Measurements from ENCODE around the gene TMEM191C. TPM values are rescaled to one million over a fixed set of nuclear protein-coding genes. Genes with fewer than 3 reads are reported as not detected.
"Not testable (repeated sequence)": the region's sequence is repeated elsewhere in the genome, so short reads cannot be mapped to it uniquely, and the experiment has no call there.

The TMEM191C gene
- total RNA-seq, 4 donors from 2014 or later, result 0.99 to 5.1 (median 3.8) TPM; not detected in 1

GRCh38 chr22:21441170-21441569 lies 26.0 kb upstream of the TMEM191C start:
- Histone ChIP-seq H3K36me3 (peaks cover 12 to 32% (median 24%) of the 10 kb centered on the region in 4 donors), H3K4me1 (peaks cover 2 to 16% (median 10%) of the 10 kb centered on the region in 4 donors)
- intact Hi-C loops (cut with DNase I); DNase-seq (ENCODE audit: extremely low spot score); H3K27me3 ChIP-seq; H3K9me3 ChIP-seq; H3K4me3 ChIP-seq; H3K27ac ChIP-seq (replicated peaks in 1 of 4): not testable (repeated sequence)
- WGBS, result 75% methylated on average over 2 of the region's 6 CpGs

- Histone ChIP-seq H3K36me3 (peaks cover 12 to 41% (median 33%) of the 10 kb centered on the region in 4 donors), H3K4me1 (peaks cover 2 to 14% (median 9%) of the 10 kb centered on the region in 4 donors)
- H3K4me3 ChIP-seq; H3K27ac ChIP-seq (replicated peaks in 1 of 4); intact Hi-C loops (cut with DNase I); DNase-seq (ENCODE audit: extremely low spot score); H3K9me3 ChIP-seq; H3K27me3 ChIP-seq: not testable (repeated sequence)
- no CpG with 5 or more reads among the region's 9 CpGs for WGBS
These were observed 25.1 kb upstream of the TMEM191C start for GRCh38 chr22:21442123-21442522.

GRCh38 chr22:21442646-21443045 lies 24.5 kb upstream of the TMEM191C start:
- peaks cover 2 to 14% (median 9%) of the 10 kb centered on the region in 4 donors for H3K4me1 ChIP-seq
- H3K27me3 ChIP-seq; H3K4me3 ChIP-seq; DNase-seq (ENCODE audit: extremely low spot score); H3K9me3 ChIP-seq; intact Hi-C loops (cut with DNase I); H3K27ac ChIP-seq (replicated peaks in 1 of 4): not testable (repeated sequence)
- WGBS, result 80% methylated on average over 1 of the region's 15 CpGs
- H3K36me3 ChIP-seq, result peaks cover 12 to 46% (median 36%) of the 10 kb centered on the region in 4 donors

- WGBS, result 95% methylated on average over 7 of the region's 13 CpGs
- Histone ChIP-seq H3K27me3 (no peaks in the 10 kb centered on the region), H3K9me3 (no peaks in the 10 kb centered on the region), H3K4me1 (peaks cover 2 to 14% (median 9%) of the 10 kb centered on the region in 4 donors), H3K27ac (replicated peaks in 1 of 4) (no peak overlapping the region), H3K36me3 (peaks cover 12 to 52% (median 36%) of the 10 kb centered on the region in 4 donors), H3K4me3 (no peak overlapping the region)
- TF ChIP-seq EP300 (IDR thresholded peaks at IDR 0.05) (no peak), POLR2A (IDR thresholded peaks at IDR 0.05; ENCODE audit: low read depth) (no peak), POLR2AphosphoS5 (IDR thresholded peaks at IDR 0.05) (no peak)
- TF ChIP-seq, protein P1, sequence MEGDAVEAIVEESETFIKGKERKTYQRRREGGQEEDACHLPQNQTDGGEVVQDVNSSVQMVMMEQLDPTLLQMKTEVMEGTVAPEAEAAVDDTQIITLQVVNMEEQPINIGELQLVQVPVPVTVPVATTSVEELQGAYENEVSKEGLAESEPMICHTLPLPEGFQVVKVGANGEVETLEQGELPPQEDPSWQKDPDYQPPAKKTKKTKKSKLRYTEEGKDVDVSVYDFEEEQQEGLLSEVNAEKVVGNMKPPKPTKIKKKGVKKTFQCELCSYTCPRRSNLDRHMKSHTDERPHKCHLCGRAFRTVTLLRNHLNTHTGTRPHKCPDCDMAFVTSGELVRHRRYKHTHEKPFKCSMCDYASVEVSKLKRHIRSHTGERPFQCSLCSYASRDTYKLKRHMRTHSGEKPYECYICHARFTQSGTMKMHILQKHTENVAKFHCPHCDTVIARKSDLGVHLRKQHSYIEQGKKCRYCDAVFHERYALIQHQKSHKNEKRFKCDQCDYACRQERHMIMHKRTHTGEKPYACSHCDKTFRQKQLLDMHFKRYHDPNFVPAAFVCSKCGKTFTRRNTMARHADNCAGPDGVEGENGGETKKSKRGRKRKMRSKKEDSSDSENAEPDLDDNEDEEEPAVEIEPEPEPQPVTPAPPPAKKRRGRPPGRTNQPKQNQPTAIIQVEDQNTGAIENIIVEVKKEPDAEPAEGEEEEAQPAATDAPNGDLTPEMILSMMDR (IDR thresholded peaks at IDR 0.05), result no peak
- intact Hi-C loops (cut with DNase I), result no loop called here
- DNase-seq (ENCODE audit: extremely low spot score), result no peak
These were observed 24.0 kb upstream of the TMEM191C start for GRCh38 chr22:21443057-21443734.

DNA sequence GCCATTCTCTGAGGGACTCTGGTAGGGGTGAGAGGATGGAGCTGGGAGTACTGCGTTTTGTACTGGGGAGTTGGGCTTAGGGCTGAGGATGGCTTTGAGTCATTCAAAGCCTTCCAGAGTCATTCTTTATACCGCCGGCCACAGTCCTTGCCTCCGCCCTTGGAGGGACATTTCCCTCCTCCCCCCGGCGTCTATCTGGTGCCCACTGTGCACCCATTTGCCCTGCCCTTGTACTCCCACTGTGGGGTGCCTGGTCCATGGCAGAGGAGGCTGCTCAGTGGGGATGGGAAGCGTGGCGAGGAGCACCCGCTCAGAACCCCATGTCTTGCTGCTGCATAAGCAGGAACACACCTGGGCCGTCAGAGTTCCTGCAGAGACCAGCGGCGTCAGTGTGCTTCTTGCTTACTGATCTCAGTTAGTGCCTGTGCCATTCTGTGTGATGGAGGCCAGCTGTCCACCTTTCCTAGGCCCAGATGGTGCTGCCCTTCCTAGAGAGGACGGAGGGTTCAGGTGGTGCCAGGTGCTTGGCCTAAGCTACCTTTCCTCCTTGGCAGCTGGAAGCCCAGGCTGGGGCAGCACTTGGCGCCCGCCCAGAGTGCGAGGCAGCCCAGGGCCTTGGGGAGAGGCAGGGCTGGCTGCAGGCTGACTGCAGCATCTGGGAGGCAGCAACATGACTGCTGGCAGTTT lies 23.3 kb upstream of the TMEM191C start:
- DNase-seq (ENCODE audit: extremely low spot score), result no peak
- Histone ChIP-seq H3K9me3 (no peaks in the 10 kb centered on the region), H3K4me3 (no peak overlapping the region), H3K4me1 (peaks cover 2 to 14% (median 9%) of the 10 kb centered on the region in 4 donors), H3K27ac (replicated peaks in 1 of 4) (no peak overlapping the region), H3K27me3 (no peaks in the 10 kb centered on the region), H3K36me3 (peaks cover 12 to 56% (median 36%) of the 10 kb centered on the region in 4 donors)
- WGBS, result 77% methylated on average over 7 of the region's 16 CpGs
- intact Hi-C loops (cut with DNase I), result no loop called here
- TF ChIP-seq, protein P1 (IDR thresholded peaks at IDR 0.05), result no peak
- TF ChIP-seq POLR2A (IDR thresholded peaks at IDR 0.05; ENCODE audit: low read depth) (no peak), POLR2AphosphoS5 (IDR thresholded peaks at IDR 0.05) (no peak), EP300 (IDR thresholded peaks at IDR 0.05) (no peak)

DNA sequence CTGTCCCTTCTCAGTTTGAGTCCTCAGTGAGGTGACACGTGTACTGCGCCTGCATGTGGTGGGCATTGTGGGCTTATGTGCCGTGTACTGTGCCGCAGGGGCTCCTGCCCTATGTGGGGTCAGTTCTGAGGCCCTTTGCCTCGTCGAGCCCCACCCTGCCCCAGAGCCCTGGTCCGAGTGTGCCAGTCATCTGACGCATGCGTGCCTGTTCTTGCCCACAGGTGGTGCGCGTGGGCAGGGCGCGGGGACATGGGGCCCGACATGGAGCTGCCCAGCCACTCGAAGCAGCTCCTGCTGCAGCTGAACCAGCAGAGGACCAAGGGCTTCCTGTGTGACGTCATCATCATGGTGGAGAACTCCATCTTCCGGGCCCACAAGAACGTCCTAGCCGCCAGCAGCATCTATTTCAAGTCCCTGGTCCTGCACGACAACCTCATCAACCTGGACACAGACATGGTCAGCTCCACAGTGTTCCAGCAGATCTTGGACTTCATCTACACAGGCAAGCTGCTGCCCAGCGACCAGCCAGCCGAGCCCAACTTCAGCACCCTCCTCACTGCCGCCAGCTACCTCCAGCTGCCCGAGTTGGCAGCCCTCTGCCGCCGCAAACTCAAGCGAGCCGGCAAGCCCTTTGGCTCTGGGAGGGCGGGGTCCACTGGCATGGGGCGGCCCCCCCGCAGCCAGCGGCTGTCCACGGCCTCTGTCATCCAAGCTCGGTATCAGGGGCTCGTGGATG lies 22.3 kb upstream of the TMEM191C start:
- no peak overlapping the region for H3K27ac ChIP-seq (replicated peaks in 1 of 4)
- H3K27me3 ChIP-seq, result no peaks in the 10 kb centered on the region
- 93% methylated on average over 18 of the region's 35 CpGs for WGBS
- peaks cover 2 to 14% (median 9%) of the 10 kb centered on the region in 4 donors for H3K4me1 ChIP-seq
- H3K9me3 ChIP-seq, result no peaks in the 10 kb centered on the region
- no peak for DNase-seq (ENCODE audit: extremely low spot score)
- TF ChIP-seq POLR2A (IDR thresholded peaks at IDR 0.05; ENCODE audit: low read depth) (no peak), POLR2AphosphoS5 (IDR thresholded peaks at IDR 0.05) (no peak), EP300 (IDR thresholded peaks at IDR 0.05) (no peak)
- TF ChIP-seq, protein P1 (IDR thresholded peaks at IDR 0.05), result no peak
- H3K4me3 ChIP-seq, result no peak overlapping the region
- intact Hi-C loops (cut with DNase I), result no loop called here
- H3K36me3 ChIP-seq, result peaks cover 12 to 56% (median 36%) of the 10 kb centered on the region in 4 donors
